ENCODE data around the gene SLC4A1. TPM values are rescaled to one million over a fixed set of nuclear protein-coding genes. Genes with fewer than 3 reads are reported as not detected.

SLC4A1 gene
- polyA plus RNA-seq, 3 donors, result 8.9 to 13.4 (median 10.3) TPM

DNA sequence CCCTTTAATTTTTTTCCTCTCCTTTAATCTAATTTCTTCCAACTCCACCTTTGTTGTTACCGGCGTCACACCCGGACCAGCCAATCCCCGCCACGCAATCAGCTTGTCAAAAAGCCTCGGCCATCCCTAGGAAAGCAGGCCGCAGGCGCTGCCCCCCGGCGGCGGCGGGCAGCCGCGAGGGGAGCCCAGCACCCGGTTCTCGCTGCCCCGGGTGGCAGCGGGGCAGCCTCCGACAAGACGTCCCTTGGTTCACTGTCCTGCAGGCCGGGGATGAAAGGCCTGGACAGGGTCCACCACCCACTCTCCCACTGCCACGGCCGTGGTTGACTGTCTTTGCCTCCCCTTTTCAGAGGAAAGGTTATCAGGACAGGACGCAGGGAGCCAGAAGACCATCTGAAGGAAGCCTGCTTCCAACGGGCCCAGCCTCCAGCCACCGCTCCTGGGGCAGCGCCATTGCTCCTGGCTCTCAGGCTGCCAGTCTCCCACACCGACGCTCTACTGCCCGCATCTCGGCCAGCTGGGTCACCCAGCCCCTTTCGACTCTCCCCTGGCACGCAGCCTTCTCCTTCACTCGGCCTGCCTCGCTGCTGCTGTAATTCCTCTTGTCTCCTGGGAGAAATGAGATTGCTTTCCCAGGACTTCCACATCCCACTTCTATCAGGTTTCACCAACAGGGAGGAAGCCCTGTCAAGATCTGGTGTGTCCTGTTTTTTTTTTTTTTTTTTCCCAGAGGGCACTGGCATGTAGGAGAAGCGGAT, 45.6 kb downstream of the SLC4A1 start:
- DNase-seq (ENCODE audit: low read depth in 3 of 3, low spot score in 2 of 3), result peak in 1 of 3 donors; percentile 48

DNA sequence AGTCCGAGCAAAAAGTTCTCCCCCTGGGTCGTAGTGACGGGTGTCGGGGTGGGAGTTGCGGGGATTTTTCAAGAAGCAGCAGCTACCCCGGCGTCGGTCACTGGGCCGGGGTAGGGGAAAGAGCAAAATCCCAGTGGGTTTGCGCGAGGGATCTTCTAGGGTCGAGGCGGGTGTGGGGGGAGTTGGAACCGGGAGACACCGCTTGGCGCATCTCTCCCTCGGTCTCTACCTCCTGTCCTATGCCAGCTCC, 46.1 kb downstream of the SLC4A1 start:
- no peak for DNase-seq (ENCODE audit: low read depth in 3 of 3, low spot score in 2 of 3)

DNA sequence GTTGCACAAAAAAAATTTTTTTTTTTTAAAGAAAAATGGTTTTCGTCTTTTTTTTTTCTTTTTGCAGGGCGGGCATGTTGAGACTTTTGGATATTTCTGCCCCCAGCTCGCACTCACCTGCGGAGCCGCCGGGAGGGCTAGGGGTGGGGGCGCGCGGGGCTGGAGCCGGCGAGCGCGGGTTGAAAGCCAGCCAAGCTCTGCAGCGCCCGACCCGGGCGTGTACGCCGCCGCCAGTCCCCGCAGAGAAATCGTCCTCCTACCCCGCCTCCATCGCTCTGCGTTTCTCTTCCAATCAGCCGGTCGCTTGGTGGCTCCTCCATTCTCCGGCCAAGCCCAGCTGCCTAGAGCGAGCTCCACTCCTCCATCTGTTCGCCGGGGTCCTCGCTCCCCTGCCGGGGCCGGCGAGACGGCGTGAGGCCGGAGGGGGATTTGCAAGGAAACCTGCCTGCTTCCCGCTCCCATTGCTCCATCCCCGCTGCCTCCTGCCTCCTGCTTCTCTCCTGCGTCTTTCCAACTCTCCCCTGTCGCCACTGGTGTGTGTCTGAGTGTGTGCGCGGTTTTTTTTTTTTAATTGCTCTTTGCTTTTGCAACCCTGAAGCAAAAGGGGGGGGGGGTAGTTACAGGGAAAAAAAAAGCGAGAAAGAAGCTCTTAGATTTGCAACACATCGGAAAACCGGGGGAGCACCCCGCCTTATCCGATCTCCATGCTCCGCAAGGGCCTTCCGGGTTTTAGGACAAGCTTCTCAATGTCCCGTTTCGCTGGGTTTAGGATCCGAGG, 46.7 kb downstream of the SLC4A1 start:
- DNase-seq (ENCODE audit: low read depth in 3 of 3, low spot score in 2 of 3), result peak in 1 of 3 donors; percentile 56

DNA sequence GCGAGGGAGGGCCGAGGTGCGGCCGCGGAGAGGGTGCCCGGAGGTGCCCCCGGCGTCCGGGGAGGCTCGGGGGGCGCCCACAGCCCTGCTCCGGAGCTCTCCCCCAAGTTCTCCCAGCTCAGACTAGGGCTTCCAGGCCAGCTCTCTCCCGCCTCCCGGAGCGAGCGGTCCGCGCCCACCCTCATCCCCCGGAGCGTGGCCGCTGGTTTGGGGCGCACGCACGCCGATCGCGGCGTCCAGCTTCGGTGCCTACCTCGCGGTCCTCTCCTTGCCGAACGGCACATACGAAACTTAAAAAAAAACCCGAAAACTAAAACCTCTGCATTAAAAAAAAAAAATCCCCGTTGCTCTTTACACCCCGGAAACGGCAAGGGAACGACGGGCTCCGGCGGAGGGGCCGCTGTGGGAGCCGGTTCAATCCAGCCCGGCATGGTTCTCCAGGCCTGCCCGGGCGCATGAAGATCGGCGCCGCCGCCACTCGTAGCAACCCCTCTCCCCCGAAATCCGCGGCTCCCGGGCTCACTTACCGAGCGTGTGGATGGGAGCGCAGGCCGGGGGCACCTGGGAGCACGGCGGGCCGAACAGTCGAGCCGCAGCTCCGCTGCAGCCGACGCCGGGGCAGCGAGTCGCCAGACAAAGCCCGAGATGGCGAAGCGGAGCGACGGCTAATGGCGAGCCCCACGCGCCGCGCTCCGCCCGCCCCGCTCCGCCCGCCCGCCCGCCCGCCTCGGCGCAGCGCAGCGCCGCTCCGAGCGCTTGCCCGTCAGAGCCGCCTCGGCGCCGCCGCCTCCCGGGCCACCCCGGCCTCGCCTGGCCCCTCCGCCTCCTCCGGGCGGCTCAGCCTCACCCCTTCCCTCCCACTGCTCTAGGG, 47.5 kb downstream of the SLC4A1 start:
- peak in 1 of 3 donors; percentile 36 for DNase-seq (ENCODE audit: low read depth in 3 of 3, low spot score in 2 of 3)

DNA sequence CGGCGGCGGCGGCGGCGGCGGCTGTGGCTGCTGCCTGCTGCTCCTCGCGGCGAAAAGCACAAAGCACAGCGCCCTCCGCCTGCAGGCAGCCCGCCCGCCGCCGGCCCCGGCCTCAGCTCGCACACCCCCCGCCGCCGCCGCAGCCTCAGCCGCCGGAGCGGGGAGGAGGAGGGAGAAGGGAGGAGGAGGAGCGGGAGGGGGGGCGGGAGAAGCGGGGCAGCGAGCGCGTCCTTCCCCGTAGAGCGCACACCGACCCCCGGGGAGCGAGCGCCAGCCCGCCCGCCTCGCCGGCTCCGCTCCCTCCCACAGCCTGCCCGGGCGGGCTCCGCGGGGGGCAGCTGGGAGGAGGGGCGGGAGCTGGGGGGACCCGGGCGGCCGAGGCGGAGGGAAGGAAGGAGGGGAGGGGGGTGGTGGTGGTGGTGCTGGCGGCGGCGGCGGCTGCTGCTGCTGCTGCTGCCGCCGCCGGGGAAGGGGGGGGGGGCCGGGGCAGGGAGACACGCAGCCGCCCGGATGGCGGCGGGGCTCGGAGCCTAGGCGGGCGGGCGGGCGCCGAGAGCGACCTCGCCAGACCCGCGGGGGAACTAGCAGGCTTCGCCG, 48.2 kb downstream of the SLC4A1 start, which contains the start of gene UBTF:
UBTF (minus strand) TSS at position 60 of the 597 bp plus-strand sequence. CDS start 1,446 bp downstream, outside the sequence.
- peak in 1 of 3 donors; percentile 36 for DNase-seq (ENCODE audit: low read depth in 3 of 3, low spot score in 2 of 3)

DNA sequence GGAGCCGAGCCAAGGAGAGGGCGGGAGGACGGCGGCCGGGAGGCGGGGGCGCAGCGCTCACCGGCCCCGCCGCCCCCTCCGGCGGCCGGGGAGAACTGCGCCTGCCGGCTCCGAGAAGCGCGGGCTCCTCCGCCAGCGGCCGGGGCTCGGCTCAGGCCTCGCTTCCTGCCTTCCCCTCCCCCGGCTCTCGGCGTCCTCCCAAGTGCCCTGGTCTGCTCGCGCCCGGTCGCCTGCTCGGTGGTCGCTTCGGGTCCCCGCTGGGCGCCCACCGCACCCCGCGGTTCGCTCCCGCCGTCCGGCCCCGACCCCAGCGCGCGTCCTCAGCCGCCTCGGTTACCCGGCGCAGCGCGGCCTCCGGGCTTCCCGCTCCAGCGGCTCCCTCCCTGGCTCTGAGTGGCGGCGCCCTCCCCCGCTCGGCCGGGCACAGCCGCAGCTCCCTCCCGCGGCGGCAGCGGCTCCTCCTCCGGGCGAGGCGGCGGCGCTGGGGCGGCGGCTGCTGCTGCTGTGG, 48.8 kb downstream of the SLC4A1 start:
- peak in 1 of 3 donors; percentile 42 for DNase-seq (ENCODE audit: low read depth in 3 of 3, low spot score in 2 of 3)

DNA sequence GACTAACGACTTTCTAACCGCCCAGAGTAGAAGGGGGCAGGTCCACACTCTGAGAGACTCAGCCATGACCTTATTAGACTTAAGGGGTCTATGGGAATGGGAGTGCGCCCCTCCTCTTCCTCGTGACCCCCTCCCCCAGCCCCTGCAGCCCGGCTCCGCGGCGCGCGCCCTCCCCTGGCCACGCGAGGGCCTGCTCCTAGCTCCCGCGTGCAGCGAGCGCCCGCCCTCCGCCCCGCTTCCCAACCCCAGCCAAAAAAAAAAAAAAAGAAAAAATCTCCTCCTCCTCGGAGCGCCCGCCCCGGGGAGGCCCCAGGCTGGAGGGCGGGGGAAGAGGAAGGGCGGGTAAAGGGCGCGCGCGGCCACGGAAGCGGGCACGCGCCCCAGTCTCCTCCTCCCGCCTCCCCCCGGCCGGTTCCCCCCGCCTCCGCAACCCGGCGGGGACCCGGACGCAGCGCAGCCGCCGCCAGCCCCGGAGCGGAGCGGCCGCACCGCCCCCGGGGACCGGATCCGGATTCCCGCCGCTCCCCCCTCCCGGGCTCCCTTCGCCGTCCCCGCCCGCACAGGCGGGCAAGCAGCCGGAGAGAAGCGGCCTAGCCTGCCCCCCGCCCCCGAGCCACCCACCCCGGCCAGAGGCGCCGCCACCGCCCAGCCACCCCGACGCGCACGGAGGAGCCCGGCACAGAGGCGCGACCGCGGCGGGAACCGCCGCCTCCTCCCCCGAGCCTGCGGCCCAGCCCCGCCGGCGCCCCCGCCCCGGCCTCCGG, 49.4 kb downstream of the SLC4A1 start:
- DNase-seq (ENCODE audit: low read depth in 3 of 3, low spot score in 2 of 3), result peak in 2 of 3 donors; percentile 83 to 84

DNA sequence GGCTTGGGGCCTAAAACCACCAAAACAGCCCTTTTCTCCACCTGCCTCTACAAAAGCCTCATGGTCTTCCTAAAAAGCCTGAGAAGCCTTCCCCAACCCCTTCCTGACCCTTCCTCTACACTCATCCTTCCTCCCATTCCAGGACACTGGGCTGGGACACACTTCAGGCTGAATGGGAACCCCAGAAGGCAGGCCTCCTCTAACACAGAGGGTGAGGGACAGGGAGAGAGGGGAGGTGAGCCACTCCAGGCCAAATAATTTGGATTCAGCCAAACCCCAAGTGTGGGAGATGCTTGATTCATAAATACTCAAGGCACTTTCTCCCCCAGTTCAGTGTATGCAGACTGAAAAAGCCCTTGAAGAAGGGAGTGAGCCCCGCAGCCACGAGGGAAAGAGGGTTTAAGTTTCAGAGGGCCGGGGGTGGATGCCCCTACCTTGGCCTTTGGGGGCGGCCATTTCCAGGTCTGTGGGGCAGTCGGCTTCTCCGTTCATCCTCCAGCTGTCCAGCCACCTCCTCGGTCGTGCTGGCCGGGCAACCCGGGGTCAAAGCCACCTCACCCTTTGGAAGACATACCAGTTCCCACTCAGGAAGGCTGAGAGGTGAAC, 50.1 kb downstream of the SLC4A1 start:
- DNase-seq (ENCODE audit: low read depth in 3 of 3, low spot score in 2 of 3), result no peak

DNA sequence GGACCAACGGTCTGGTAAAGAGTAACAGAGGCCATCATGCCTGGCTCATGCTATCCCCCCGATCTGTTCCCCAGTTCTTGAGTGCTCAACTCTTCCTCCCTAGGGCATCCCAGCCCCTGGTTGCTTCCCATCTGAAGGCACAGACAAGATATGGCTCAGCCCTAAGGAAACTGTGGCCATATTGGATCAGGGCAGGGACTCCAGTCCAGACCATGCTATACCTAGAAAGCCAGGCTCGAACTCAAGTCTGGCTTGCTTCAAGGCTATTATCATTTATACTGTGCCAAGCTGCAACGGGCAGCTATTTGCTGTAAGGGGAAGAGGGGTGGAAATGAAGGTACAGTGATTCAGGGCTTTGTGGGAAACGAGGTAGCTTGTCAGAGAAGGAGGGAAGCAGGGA, 51.2 kb downstream of the SLC4A1 start:
- no peak for DNase-seq (ENCODE audit: low read depth in 3 of 3, low spot score in 2 of 3)

DNA sequence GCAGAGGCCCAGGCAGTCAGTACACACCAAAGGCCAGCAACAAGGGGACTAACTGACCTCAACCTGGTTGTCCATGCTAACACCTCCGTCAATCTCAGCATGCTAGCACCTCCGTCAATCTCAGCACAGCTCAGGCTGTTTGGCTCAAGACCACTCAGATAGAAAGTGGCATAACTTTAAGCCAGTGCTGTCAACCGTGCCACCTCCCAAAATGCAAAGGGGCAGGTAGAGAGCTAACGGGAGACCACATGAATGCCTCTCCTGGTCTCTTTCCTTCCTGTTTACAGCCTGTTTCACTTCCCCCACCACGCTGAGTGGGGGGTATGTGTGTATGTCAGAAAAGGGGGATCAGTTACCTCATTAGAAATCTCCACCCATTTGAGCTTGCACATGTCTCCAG, 51.8 kb downstream of the SLC4A1 start:
- no peak for DNase-seq (ENCODE audit: low read depth in 3 of 3, low spot score in 2 of 3)

DNA sequence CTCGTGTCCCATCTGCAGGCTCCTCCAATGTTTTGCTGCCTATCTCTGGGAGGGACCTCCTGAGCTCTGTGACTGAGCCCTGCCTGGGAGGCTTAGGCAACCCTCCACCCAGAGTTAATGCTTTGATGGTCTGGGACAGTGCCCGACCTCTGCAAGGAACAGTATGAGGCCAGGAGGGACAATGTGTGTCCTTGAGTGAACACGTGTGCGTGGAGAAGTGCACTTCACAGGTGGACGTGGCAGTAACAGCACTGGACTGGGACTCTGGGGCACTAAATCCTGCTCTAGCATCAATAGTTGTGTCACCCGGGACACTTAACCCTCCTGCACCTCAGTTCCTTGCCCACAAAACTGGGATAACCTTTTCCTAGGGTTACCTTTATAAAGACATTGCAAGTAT, 53.0 kb downstream of the SLC4A1 start:
- DNase-seq (ENCODE audit: low read depth in 3 of 3, low spot score in 2 of 3), result no peak

DNA sequence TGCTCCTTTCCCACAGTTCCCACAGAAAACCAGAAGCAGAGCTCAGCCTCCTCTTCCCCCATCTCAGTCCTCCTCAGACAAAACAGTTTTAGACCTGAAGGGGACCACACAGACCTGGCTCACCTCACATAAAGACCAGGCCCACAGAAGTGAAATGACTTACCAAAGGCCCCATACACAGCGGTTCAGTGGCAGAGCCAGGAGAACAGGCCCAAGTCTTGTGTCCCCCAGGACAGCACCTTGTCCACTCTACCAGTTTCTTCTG, 53.8 kb downstream of the SLC4A1 start:
- DNase-seq (ENCODE audit: low read depth in 3 of 3, low spot score in 2 of 3), result no peak

DNA sequence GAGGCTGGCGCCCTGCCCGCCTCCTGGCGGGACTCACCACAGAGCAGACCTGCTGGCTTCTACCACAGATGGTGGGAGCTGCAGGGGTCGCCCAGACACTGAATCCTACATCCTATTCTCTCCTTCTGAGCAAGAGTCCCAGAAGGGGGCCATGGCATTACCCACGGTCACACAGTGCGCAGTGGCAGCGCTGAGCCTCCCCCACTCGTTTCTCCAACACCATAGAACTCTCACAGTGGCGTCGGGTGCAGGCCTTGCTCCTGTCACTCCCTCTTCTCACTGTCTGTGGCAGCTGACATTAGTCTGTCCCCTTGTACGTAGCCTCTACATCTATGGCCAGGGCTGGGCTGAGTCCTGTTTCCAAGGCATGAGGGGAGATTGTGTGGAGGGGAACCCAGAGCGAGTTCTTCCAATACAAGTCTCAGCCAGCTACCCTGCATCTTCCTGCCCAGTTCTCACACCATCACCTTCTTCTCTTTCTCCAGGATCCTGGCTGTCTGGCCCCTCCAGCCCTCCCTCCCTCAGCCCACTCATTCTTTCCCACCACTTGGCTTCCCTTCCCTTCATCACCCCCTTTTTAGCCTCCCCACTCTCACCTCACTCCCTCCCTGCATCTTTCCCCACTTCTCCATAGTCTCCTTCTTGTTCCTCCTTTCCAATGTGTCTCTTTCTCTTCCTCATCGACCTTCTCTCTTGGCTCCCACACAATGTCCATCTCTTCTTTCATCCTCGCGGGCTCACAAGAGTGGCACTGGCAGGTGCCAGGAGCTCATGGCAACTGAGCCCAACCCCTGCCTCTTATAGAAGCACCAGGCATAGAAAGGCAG, 54.3 kb downstream of the SLC4A1 start:
- DNase-seq (ENCODE audit: low read depth in 3 of 3, low spot score in 2 of 3), result no peak

DNA sequence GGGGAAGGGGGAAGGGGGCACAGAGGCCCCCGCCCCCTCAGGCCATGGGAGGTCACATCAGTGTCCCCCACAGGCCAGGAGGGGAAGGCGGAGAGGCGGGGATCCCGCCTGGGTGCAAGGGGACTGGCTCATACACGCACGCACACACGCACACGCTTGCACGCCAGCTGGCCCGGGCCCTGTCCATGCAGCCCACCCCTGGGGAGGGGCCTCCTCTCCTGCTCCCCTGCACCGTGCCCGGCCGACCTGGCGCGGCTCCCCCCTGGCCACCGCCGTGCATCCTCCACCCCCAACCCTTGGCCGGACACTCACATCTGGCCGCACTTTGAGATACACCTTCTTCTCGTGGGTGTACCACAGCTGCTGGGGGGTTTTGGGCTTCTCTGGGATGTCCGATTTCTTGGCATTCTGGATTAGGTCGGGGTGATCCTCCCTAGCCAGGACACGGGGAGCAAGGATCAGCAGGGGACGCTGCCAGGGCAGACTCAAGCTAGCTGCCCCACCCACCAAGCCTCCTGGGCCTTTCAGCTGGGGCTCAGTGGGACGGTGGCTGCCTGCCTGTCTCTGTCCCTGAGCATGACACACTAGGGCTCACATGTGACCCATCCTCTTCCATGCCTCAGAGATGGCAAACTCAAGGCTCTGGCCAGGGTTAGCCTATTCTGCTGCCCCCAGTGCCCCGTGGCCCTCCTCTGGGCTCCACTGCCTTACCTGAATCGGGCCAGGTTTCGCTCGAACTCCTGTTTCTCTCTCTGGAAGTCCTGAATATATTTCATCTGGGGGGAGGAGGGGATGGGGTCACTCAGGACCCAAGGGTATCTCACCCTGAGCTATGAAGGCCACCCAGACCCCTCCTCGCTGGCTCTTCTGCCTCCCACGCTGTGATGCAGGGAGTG, 55.2 kb downstream of the SLC4A1 start:
- no peak for DNase-seq (ENCODE audit: low read depth in 3 of 3, low spot score in 2 of 3)

DNA sequence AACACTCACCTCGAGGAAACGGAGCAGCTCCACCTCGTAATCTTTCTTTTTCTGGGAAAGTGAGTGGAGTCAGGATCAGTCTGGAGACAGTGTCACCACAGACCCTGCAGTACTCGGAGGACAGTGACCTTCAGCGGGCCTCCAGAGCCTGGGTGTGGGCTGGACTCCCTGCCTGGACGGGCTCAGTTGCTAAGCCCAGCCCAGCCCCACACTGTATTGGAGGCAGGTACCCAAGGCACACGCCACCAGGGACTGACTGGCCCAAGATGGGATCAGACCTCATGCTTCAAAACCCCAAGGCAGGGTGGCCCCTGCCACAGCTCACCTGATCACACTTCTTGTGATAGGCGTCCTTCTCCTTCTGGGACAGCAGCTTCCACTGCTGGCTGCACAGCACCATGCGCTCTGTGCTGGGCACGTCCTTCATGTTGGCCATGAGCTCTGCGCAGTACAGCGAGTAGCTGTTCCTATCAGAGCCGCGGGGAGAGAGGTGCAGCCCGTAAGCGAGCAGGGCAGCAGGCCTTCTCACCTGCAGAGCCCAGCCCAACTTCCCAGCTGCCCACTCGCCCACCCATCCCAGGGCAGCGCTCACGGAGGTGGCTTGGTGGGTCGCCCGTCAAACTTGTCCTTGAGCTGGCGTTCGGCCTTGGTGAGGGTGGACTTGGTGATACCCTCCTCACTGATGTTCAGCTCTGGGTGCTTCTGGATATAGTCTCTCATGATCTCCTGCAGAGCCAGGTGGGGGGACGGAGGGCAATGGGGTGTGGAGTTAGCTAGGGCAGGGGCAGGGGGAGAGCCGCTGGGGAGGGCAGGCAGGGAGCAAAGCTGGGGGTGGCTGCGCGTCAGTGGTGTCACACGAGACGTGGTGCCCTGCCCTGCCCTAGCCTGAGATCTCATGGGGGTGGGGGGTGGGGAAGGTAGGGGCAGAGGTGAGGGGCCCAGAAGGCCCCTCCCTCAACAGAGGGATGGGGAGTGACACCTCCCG, 56.4 kb downstream of the SLC4A1 start:
- DNase-seq (ENCODE audit: low read depth in 3 of 3, low spot score in 2 of 3), result no peak

DNA sequence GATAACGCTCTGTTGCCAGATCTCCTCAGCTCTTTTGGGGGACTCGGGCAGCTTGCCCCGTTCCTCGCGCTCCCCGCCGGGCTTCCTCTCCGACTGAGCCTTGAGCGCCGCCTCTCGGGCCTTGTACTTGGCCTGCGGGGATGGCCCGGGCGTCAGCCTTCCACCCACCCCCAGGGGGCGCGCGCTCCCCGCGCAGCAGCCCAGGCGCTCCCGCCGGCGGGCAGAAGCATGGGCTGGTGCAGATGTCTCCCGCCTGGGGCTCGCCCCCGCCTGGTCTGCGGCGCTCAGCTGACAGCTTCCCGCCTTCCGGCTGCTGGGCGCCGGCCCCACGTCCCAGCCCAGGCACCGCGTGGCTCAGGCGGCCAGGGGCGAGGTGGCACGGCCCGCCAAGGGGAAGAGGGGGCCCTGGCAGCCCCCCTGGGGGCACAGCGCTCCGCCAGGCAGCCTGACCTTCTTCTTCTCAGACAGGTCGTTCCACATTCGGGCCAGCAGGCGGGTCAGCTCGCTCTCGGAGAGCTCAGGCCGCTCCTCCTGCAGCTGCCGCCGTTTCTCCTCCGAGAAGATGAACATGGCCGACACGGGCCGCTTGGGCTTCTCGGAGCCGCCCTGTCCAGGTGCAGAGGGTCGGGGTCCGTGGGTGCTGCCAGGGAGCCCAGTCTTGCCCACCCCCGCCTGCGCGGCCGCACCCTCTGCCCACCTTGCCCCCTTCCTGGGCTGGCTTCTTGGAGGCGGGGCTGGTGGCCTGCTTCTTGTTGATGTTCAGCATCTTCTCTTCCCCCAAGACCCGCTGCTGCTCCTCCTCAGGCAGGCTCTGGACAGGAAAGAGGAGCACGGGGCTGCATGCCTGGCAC, 57.4 kb downstream of the SLC4A1 start:
- peak in 2 of 3 donors; percentile 45 to 68 for DNase-seq (ENCODE audit: low read depth in 3 of 3, low spot score in 2 of 3)

Measured in right renal cortex interstitium (tissue), 3 donors.